ENCODE measurements around the gene TAF3.

TAF3 gene

DNA sequence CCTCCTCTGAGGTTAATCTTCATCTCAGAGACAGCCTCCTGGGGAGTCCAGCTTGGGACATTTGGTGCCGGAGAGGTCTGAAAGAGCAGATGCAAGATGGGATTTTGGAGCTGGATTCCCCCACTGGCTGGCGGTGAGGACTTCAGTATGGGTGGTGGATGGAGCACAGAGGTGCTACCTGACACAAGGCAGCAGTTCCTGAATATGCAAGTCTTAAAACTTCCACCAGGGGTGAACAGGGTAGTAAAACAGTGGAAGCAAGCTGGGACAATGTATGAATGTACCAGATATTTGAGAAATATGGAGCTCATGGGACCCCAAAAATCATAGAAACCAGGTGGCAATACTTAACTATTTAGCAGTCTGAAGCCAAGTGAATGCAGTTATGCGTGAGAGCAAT, 4.8 kb upstream of the TAF3 start:
- no peak for DNase-seq

DNA sequence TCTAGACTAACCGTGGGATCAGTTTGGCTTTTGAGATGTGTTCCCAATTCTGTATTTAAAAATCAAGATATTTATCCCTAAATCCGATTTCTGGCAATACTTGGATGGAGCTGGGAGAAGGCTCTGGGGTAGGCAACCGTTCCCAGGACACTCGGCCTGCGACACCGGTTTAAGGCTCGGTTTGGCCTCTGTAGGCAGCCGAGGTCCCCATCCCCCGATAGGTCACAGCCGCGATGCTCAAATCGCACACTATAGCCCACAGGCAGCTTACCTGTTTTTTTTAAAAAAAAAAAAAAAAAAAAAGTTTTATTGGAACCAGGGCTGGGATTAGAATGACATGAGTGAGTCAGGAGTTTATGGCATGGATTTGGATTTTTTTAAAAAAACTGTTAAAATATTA, 729 bp upstream of the TAF3 start:
- DNase-seq = no peak

DNA sequence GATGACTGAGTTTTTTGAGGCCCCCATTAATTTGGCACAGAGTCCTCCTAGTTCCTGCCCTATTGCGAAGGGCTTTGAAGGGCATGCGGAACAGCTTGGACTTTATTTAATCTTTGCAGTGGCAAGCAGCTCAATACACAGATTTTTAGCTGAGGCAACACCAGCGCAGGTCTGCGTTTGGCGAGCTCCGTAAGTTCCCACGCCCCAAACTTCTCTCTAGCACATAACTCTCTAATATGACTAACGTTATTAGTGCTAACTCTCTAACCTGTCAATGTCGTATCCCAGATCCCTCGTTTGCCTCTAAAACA, 366 bp upstream of the TAF3 start:
- peak in 2 of 3 donors; percentile 6 to 19 for DNase-seq

DNA sequence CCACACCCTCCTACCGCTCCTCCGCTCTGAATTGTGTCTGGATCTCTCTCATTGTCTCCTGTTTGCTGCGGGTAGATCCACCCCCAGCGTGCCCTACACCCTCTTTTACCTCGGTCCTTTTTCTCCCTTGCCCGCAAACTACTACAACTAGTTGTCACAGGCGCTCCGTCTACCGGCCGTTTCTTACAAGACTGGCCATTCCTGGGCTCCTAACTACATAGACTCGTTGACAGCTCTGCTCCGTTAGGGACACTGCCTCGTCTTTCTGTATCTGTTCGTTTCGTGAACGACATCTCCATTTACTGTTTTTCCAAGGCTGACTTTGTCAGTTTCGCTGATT, 786 bp downstream of the TAF3 start:
- peak; percentile 54 to 61 (median 58) for DNase-seq

DNA sequence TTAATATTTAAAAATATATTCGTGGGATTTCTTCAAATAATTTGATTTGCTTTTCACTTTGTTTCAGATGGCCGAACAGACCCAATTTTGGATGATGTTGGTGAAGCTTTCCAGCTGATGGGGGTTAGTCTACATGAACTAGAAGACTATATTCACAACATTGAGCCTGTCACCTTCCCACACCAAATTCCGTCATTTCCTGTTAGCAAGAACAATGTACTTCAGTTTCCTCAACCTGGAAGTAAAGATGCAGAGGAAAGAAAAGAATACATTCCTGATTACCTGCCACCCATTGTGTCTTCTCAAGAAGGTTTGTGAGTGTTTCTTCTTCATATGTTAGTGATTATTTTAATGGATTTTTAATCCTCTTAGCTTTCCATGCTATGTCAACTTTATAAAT, 5.9 kb downstream of the TAF3 start:
- DNase-seq = no peak

DNA sequence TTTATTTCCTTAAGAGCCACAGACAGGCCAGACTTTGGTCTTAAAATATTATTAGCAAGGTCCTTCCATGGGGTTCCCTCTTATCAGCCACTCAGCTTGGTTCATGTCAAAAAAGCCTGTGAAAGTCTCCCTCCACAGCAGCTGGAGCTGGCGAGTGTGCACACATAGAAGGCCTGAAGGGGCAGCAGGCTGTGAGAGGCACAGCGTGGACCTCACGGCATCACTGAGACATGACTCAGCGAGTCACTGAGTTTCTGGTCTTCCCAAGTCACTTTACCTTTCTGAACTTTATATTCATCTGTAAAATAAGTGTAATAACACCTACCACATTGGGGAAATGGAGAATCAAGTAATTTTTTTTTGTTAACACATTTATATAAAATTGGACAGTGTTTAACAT, 8.7 kb downstream of the TAF3 start:
- no peak for DNase-seq

DNA sequence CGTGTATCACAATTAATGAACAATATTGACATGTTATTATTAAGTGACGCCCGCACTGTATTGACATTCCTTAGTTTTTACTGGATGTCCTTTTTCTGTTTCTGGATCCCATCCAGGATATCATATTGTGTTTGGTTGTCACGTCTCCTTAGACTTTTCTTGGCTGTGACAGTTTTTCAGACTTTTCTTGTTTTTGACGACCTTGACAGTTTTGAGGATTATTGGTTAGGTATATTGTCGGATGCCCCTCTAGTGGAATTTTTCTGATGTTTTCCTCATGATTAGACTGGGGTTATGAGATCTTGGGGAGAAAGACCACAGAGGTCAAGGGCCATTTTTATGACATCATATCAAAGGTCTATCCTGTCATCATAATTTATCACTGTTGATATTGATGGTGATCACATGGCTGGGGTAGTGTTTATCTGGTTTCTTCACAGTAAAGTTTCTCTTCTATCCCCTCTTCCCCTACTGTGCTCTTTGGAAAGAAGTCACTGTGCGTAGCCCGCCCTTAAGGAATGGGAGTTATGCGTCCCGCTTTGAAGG, 11.1 kb downstream of the TAF3 start:
- no peak for DNase-seq

DNA sequence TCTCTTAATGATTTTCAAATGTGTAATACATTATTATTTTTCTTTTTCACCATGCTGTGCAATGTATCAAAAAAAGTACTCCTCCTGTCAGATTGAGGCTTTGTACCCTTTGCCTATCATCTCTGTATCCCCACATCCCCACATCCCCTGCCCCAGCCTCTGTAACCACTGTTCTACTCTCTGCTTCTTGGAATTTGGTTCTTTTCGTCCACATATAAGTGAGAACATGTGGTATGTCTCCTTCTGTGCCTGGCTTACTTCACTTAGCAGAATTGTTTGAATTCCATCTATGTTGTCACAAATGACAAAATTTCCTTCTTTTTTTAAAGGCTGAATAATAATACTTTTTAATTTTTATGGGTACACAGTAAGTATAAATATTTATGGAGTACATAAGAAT, 13.8 kb downstream of the TAF3 start:
- no peak for DNase-seq

DNA sequence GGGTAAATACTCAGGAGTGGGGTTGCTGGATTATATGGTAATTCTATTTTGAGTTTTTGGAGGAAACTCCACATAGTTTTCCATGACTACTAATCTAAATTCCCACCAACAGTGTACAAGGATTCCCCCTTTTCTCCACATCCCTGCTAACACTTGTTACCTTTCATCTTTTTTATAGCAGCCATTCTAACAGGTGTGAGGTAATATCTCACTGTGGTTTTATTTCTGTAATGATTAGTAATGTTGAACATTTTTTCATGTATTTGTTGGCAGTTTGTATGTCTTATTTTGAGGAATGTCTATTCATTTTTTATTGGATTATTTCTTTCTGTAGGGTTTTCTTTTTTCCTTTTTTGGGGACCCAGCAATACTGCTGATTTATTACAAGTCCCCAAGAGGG, 14.9 kb downstream of the TAF3 start:
- no peak for DNase-seq

DNA sequence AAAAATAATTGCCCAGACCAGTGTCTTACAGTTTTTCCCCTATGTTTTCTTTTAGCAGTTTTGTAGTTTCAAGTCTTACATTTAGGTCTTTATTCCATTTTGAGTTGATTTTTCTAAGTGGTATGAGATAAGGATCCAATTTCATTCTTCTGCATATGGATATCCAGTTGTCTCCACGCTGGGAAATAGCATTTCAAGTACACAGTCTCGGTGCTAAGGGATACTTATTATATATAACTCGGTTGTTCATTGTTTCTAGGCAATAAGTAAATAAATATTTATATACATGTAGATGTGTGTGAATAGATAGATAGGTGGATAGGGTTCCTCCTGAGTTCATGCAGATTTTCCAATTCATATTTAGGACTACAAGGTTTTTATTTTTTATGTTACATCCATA, 16.0 kb downstream of the TAF3 start:
- DNase-seq = no peak

DNA sequence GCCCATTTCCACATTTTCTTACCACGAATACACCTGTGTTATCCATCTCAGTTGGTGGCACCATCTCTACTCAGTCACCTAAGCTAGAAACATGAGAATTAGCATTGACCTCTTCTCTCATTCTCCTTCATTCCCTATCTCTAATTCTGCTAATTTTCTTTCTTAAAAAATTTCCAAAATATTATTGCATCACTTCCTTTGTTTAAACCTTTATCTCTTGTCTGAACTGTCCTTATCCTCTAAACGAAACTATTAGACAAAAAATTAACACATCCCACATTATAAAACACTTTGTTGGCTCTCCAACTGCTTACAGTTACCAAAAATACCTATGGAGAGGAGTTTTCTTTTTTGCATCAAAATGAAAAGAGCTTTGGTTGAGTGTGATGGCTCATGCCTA, 18.3 kb downstream of the TAF3 start:
- no peak for DNase-seq

DNA sequence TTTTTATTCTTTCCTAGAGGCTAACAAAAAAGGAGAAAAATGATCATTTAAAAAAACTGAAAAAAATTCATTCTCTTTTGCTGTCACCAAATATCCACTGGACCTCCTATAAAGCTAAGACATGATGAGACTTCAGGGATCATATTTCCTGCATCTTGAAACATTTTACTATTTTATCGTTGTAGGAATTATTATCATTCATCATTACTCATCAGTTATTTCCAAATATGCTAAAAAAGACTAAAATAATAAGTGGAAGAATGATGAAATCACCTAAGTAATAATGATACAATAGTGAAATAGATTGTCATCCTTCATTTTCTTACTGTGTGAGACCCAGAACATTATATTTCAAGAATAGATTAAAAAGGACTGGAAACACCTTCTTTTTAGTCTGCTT, 28.3 kb downstream of the TAF3 start:
- no peak for DNase-seq

DNA sequence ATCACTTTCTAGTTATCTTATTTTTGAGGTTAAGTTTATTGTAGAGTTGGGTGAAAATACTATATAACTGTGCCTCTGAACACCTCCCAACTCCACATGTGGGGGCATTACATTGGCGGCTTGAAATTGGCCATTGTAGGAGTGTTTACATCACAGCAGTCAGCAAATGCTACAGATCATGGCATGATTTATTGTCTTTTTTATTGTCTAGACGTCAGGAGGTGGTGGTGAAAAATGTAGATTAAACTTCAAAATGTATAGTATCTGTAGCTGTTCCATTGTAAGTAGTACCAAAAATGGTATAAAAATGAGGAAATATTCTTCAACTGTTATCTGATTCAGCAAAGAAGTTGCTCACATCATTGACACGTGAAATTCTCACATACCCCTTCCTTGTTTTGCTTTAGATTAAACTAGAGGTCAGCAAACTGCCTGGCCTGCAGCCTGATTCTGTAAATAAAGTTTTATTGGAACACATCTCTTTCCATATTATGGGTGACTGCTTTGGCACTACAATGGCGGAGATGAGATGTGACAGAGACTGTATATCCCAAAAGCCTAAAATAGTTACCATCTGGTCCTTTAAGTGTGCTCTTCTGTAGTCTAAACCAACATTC, 35.0 kb downstream of the TAF3 start:
- peak; percentile 31 to 57 (median 47) for DNase-seq

DNA sequence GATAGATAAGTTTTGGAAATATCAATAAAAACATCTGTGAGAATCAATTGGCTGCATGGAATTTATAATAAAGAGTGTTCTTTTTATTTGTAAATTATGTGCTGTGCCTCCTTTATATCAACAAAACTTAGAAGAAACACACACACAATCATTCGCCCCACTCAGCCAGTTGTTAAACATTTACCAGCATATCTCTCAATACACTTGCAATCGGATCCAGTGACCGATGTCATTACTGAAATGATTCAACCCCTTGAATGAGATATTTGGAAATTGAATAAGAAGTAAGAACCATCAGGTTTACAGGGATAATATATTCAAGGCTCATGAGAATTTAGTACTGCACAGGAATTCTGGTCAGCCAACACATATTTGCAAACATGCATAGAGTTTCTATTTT, 35.6 kb downstream of the TAF3 start:
- no peak for DNase-seq

DNA sequence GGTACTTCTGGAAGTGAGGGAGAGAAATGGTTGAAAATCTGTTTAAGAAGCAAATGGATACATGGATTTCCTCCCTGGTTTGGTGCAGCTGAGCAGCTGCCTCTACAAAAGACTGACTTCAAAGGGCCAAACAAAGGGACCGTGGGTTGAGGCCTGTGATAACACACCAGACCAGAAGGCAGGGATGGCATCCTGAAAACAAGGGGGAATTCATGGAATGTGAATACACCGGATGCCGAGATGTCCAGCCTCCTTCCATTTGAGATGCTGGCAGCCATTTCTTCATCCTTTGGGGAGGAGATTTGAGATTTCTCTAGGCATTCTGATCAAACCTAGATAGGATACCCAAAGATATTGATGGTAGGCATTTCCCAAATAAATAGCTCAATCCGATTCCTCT, 36.9 kb downstream of the TAF3 start:
- DNase-seq = no peak

DNA sequence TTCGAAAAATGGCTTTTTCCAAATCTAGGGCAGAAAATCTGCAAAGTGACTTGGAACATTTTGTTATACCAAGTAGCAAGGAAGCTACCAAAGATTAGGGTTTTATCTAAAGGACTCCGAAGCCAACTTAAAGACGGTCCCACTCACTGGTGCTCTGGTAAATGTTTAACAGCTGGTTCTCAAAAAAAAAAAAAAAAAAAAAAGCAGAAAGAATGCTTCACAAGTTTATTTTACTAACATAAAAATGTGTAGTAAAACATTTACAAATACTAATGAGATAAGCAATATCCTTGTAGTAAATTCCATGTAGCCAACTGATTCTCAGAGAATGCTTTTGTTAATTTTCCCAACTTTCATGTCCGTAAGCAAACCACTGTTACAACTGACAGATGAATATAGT, 38.4 kb downstream of the TAF3 start:
- DNase-seq = no peak

DNA sequence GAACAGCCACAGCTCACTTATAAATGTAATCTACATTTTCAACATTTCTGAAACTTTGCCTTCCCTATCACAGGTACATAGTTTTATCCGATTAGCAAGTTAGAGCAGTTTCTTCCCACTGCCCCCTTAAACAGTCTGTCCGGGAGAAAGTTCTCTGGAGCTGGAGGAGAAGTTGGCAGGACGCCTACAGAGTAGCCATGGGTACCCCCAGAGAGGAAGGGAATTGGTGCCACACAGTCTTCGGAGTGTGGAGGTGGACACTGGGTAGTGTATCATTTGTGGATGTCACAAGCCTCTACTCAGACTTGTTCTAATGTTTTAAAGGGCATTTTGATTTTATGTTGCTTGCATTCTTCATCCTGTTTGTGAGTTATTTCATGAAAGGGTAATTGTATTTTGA, 39.0 kb downstream of the TAF3 start:
- DNase-seq = peak in 2 of 3 donors; percentile 7 to 30

DNA sequence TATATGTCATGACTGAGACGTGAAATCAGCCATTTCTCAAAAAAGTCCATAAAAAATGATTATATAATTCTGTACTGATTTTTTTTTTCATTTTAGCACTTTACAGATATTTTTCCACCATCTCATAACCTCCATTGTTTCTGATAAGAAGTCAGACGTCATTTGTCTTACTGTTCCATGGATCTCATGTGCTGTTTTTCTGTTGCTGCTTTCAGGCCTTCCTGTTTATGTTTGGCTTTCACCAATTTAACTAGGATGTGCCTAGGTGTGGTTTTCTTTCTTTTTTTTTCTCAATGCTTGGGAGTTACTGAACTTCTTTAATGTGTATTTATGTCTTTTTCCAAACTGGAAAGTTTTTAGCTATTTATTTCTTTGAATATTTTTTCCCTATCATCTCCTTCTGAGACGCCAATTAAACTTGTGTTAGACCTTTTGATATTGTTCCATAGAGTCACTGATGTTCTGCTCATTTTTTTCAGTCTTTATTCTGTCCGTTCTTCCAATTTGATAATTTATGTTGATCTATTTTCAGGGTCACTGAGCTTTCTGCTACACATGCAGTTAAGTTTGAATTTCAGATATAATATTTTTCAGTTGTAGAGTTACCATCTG, 43.3 kb downstream of the TAF3 start:
- no peak for DNase-seq

DNA sequence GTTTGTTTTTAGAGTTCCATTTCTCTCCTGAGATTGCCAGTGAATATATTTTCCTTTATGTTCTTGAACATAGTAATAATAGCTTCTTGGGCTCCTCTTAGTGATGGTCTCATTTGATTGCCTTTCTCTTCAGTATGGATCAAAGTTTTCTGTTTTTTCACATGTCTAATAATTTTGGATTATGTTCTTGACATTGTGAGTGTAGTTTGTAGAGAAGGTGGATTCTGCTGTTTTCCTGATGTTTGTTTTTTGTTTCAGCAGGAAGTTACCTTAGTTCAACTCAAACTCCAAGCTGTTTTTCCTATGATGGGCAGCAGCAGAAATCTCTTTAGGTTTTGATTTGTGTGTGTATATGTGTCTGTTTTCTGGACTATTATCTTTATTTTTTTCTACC, 43.8 kb downstream of the TAF3 start:
- no peak for DNase-seq

DNA sequence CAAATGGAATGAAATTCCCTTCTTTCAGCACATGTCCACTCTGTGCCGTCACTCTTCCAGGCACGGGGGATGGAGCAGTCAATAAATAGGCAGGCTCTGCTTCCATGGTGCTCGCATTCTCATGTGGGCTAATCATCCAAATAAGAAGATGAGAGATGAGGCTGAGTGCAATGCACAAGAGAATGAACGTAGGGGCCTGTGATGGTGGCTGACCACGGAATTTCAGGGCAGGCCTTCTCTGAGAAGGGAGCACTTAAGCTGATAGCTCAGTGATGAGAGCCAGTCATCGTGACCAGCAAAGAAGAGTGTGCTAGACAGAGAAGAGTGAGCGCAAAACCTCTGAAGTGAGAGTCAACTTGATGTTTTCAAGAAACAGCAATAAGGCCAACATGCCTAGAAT, 47.9 kb downstream of the TAF3 start:
- DNase-seq = no peak

DNA sequence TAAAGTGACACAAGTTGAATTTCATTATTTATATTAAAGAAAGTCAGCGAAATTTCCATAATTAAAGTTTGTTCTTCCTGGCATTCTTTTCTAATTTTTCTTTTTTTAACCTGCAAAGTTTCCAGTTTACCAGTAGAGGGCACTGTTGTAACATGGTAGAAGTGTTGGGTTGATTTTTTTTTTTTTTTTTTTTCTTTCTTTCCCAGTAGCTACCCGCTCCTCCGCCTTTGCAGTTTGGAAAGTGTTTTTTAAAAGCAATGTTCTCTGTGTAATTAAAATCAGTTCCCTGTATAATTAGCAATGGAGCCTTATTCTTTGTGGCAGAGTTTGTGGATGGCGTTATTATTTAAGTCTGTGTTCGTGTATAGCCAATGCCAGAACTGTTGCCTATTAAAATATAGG, 53.7 kb downstream of the TAF3 start:
- DNase-seq = peak; percentile 38 to 66 (median 54)

DNA sequence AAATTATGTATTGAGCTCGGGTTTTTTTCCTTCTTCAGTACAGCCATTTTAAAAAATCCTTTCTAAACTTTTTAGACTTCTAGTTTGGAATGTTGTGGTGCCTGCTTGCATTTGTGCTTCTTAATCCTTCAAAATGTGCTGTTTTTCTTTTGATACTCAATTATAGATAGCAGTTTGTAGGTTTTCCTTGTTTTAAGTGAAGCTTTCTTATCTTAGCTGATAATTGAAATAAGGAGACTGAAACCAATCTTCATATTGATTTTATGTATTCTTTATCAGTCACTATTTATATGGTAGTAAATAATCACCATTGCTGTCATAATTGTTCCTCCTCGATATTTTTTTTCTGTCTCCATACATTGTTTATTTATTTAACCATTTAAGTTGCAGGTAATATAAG, 56.6 kb downstream of the TAF3 start:
- DNase-seq = no peak

DNA sequence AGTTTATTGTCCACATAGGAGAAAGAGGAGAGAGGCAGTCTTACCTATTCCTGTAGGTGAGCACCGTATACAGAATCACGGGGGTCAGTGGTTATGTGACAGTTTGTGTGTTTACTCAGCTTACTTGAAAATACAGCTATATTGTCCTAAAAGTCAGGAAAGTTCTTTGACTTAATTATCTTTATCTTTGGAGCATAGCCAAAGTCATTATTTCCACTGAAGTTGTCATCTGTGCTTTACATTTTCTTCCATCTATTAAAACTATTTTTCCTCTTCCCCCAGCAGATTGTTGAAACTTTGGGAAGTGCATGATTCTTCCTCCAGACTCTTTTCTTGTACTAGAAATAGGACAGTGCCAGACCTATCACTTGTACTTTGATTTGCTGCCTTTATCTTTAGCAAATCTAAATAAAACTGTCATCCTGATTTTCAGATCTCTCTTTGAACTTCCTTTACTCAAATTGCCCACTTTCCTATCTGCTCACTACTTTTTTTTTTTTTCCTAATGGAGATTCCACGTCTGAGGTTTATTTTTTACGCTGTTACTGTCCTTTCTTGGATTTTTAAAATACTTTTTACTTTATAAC, 58.3 kb downstream of the TAF3 start:
- DNase-seq = no peak

DNA sequence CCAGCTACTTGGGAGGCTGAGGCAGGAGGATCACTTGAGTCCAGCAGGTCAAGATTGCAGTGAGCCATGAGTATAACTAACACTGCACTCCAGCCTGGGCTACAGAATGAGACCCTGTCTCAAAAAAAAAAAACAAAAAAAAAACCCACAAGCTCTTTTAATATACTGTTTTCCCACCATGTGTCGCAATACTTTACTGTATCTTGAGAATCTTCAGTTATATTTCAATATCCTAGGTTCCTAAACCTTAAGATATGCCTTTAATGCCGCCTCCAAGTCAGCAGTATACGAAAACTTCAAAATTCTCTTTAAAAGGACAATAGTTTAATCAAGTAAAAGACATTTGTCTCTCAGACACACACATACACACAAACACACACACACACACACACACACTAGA, 62.8 kb downstream of the TAF3 start:
- no peak for DNase-seq

DNA sequence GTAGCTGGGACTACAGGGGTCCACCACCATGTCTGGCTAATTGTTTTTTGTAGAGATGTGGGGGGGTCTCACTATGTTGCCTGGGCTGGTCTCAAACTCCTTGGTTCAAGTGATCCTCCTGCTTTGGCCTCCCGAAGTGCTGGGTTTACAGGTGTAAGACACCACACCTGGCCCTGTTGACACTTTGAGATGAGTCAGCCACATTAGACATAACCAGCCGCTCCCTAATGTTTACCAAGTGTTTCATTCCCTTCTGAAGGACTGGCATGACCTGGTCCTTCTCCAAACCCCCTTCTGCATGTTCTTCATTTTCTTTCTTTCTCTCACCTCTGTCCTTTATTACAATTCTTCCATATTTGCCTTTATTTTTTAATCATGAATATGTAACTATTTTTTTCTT, 67.8 kb downstream of the TAF3 start:
- DNase-seq = no peak
